ENCODE results near the gene UBE2G2.

UBE2G2 gene

GRCh38 chr21:44784810-44785209 lies 16.8 kb downstream of the UBE2G2 start:
- no peak for DNase-seq

GRCh38 chr21:44783020-44783696 lies 18.5 kb downstream of the UBE2G2 start:
- DNase-seq = no peak

- DNase-seq = no peak
These were observed 20.7 kb downstream of the UBE2G2 start for GRCh38 chr21:44780767-44781459.

- no peak for DNase-seq
These were observed 21.5 kb downstream of the UBE2G2 start for GRCh38 chr21:44780137-44780502.

- no peak for DNase-seq
These were observed 22.0 kb downstream of the UBE2G2 start for GRCh38 chr21:44779417-44780136.

- DNase-seq = no peak
These were observed 22.6 kb downstream of the UBE2G2 start for GRCh38 chr21:44778983-44779382.

- DNase-seq = no peak
These were observed 23.1 kb downstream of the UBE2G2 start for GRCh38 chr21:44778499-44778911.

GRCh38 chr21:44778094-44778493 lies 23.5 kb downstream of the UBE2G2 start:
- no peak for DNase-seq

- no peak for DNase-seq
These were observed 26.6 kb downstream of the UBE2G2 start for GRCh38 chr21:44774972-44775371.

GRCh38 chr21:44773291-44773932 lies 28.2 kb downstream of the UBE2G2 start:
- DNase-seq = no peak

- DNase-seq = no peak
These were observed 29.6 kb downstream of the UBE2G2 start for GRCh38 chr21:44771896-44772525.

- DNase-seq = no peak
These were observed 33.5 kb downstream of the UBE2G2 start for GRCh38 chr21:44767834-44768831.

GRCh38 chr21:44766818-44767354 lies 34.7 kb downstream of the UBE2G2 start:
- DNase-seq = no peak

GRCh38 chr21:44766014-44766817 lies 35.4 kb downstream of the UBE2G2 start:
- no peak for DNase-seq

- DNase-seq = peak; percentile 51
These were observed 36.2 kb downstream of the UBE2G2 start for GRCh38 chr21:44765231-44766013.

GRCh38 chr21:44764319-44765230 lies 37.0 kb downstream of the UBE2G2 start:
- DNase-seq = no peak

GRCh38 chr21:44763451-44764318 lies 37.9 kb downstream of the UBE2G2 start:
- no peak for DNase-seq

GRCh38 chr21:44763050-44763378 lies 38.6 kb downstream of the UBE2G2 start:
- no peak for DNase-seq
